Measurements from ENCODE around the gene NDUFS3. TPM values are rescaled to one million over a fixed set of nuclear protein-coding genes. Genes with fewer than 3 reads are reported as not detected.
"Not testable (repeated sequence)": the region's sequence is repeated elsewhere in the genome, so short reads cannot be mapped to it uniquely, and the experiment has no call there.

Gene NDUFS3
- total and polyA plus RNA-seq, 7 donors = 74.4 to 323 (median 106) TPM

- Histone ChIP-seq H3K36me3 (no peaks in the 10 kb centered on the region), H3K27ac (peak overlapping the region in 2 of 4 donors; percentile 9 to 22), H3K4me1 (peaks cover 0 to 87% (median 71%) of the 10 kb centered on the region in 4 donors), H3K4me3 (no peak overlapping the region), H3K9me3 (no peaks in the 10 kb centered on the region), H3K27me3 (no peaks in the 10 kb centered on the region)
- TF ChIP-seq EP300 (IDR thresholded peaks at IDR 0.05) = no peak
- TF ChIP-seq, protein P1, sequence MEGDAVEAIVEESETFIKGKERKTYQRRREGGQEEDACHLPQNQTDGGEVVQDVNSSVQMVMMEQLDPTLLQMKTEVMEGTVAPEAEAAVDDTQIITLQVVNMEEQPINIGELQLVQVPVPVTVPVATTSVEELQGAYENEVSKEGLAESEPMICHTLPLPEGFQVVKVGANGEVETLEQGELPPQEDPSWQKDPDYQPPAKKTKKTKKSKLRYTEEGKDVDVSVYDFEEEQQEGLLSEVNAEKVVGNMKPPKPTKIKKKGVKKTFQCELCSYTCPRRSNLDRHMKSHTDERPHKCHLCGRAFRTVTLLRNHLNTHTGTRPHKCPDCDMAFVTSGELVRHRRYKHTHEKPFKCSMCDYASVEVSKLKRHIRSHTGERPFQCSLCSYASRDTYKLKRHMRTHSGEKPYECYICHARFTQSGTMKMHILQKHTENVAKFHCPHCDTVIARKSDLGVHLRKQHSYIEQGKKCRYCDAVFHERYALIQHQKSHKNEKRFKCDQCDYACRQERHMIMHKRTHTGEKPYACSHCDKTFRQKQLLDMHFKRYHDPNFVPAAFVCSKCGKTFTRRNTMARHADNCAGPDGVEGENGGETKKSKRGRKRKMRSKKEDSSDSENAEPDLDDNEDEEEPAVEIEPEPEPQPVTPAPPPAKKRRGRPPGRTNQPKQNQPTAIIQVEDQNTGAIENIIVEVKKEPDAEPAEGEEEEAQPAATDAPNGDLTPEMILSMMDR (IDR thresholded peaks at IDR 0.05) = no peak
- TF ChIP-seq POLR2A (IDR thresholded peaks at IDR 0.05) = no peak
- no peak for TF ChIP-seq POLR2AphosphoS5 (IDR thresholded peaks at IDR 0.05)
- 61 to 73% methylated on average over 10 of the region's 10 CpGs for WGBS, 2 donors
- no peak for DNase-seq
- intact Hi-C loops (cut with DNase I) = no loop called here
Measured at GRCh38 chr11:47538741-47539565, 39.9 kb upstream of the NDUFS3 start.

- H3K27me3 ChIP-seq = no peaks in the 10 kb centered on the region
- H3K36me3 ChIP-seq = no peaks in the 10 kb centered on the region
- WGBS, 2 donors = 17 to 55% methylated on average over 2 of the region's 2 CpGs
- H3K9me3 ChIP-seq = no peaks in the 10 kb centered on the region
- intact Hi-C loops (cut with DNase I) = no loop called here
- no peak overlapping the region for H3K4me3 ChIP-seq
- peak overlapping the region in 2 of 4 donors; percentile 18 to 22 for H3K27ac ChIP-seq
- TF ChIP-seq, protein P1 (IDR thresholded peaks at IDR 0.05) = no peak
- TF ChIP-seq EP300 (IDR thresholded peaks at IDR 0.05) = no peak
- no peak for DNase-seq
- H3K4me1 ChIP-seq = peaks cover 0 to 80% (median 69%) of the 10 kb centered on the region in 4 donors
Measured at GRCh38 chr11:47539681-47540039, 39.2 kb upstream of the NDUFS3 start.

- peaks cover 0 to 67% (median 63%) of the 10 kb centered on the region in 4 donors for H3K4me1 ChIP-seq
- DNase-seq = no peak
- intact Hi-C loops (cut with DNase I) = no loop called here
- H3K27ac ChIP-seq = no peak overlapping the region
- no peaks in the 10 kb centered on the region for H3K27me3 ChIP-seq
- no peak overlapping the region for H3K4me3 ChIP-seq
- no peaks in the 10 kb centered on the region for H3K9me3 ChIP-seq
- WGBS, 2 donors = 95 to 97% methylated on average over 2 of the region's 2 CpGs
- no peak for TF ChIP-seq POLR2A (IDR thresholded peaks at IDR 0.05)
- no peak for TF ChIP-seq POLR2AphosphoS5 (IDR thresholded peaks at IDR 0.05)
- TF ChIP-seq, protein P1 (IDR thresholded peaks at IDR 0.05) = no peak
- TF ChIP-seq EP300 (IDR thresholded peaks at IDR 0.05) = no peak
- H3K36me3 ChIP-seq = no peaks in the 10 kb centered on the region
Measured at GRCh38 chr11:47541070-47541469, 37.8 kb upstream of the NDUFS3 start.

DNA sequence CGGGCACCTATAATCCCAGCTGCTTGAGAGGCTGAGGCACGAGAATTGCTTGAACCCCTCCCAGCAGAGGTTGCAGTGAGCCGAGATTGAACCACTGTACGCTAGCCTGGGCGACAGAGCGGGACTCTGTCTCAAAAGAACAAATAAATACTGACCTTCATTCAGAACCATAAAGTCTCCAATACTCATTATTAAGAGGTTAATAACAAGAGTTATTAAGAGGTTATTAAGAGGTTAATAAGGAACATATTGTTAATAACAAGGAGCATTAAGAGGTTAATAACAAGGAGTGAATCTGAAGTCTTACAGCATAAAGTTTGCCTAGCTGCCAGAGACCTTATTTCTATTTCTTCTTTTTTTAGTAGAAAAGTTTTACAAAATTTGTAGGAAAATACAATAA, 33.6 kb upstream of the NDUFS3 start:
- intact Hi-C loops (cut with DNase I) = no loop called here

DNA sequence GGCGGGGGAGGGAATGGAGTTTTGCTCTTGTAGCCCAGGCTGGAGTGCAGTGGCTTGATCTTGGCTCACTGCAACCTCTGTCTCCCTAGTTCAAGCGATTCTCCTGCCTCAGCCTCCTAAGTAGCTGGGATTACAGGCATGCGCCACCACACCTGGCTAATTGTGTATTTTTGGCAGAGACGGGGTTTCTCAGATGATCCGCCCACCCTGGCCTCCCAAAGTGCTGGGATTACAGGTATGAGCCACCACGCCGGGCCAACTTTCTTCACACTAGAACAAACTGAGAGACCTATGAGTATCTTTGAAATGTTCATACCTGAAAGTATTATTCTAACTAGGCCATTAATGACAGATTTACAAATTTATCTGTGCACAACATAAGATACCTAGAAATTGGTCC, 32.6 kb upstream of the NDUFS3 start:
- H3K36me3 ChIP-seq; DNase-seq; intact Hi-C loops (cut with DNase I); H3K9me3 ChIP-seq; H3K27me3 ChIP-seq; H3K4me3 ChIP-seq; H3K27ac ChIP-seq: not testable (repeated sequence)
- WGBS, 2 donors = 95 to 96% methylated on average over 7 of the region's 7 CpGs
- H3K4me1 ChIP-seq = peaks cover 0 to 56% (median 42%) of the 10 kb centered on the region in 4 donors

More for the DNA sequence above, 33.6 kb upstream of the NDUFS3 start:
- DNase-seq = no peak
- WGBS, 2 donors = 97% methylated on average over 6 of the region's 6 CpGs
- H3K36me3 ChIP-seq = no peaks in the 10 kb centered on the region
- TF ChIP-seq POLR2AphosphoS5 (IDR thresholded peaks at IDR 0.05) (no peak), POLR2A (IDR thresholded peaks at IDR 0.05) (no peak), EP300 (IDR thresholded peaks at IDR 0.05) (no peak)
- TF ChIP-seq, protein P1 (IDR thresholded peaks at IDR 0.05) = no peak
- no peaks in the 10 kb centered on the region for H3K9me3 ChIP-seq
- no peak overlapping the region for H3K4me3 ChIP-seq
- H3K27me3 ChIP-seq = no peaks in the 10 kb centered on the region
- no peak overlapping the region for H3K27ac ChIP-seq
- H3K4me1 ChIP-seq = peaks cover 0 to 56% (median 43%) of the 10 kb centered on the region in 4 donors
